ENCODE results near the gene PIK3C2A. TPM values are rescaled to one million over a fixed set of nuclear protein-coding genes. Genes with fewer than 3 reads are reported as not detected.

Gene PIK3C2A
- total RNA-seq, 2 donors from 2014 or later, result 108 to 109 TPM

DNA sequence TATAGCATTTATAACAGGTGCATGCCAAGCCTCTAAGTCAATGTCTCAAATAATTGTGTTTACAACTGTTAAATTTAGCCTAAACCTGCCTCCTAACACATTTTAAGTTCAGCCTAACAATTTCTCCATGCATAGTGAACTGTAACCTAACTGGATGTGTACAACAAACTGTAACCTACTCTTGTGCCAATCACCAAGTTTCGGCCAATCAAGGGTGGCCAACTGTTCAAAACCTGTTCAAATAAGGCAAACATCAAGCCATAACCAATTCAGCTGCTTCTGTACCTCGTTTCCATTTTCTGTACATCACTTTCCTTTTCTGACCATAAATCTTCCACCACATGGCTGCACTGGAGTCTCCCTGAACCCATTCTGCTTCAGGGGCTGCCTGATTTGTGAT lies 45.4 kb downstream of the PIK3C2A start:
- Histone ChIP-seq H3K4me1 (ENCODE audit: control insufficient read depth, insufficient read depth, low read length) (peaks cover 5% of the 10 kb centered on the region), H3K36me3 (ENCODE audit: control insufficient read depth, insufficient read depth, low read length) (peaks cover 30% of the 10 kb centered on the region), H3K4me3 (ENCODE audit: low read length) (no peak overlapping the region), H3K9ac (ENCODE audit: extremely low read depth, low read length, poor library complexity, severe bottlenecking) (no peak overlapping the region), H3K27ac (ENCODE audit: low read depth, low read length) (no peak overlapping the region), H3K9me3 (ENCODE audit: control insufficient read depth, low read length) (no peaks in the 10 kb centered on the region), H3K27me3 (ENCODE audit: control insufficient read depth, insufficient read depth, low read length, poor library complexity, severe bottlenecking) (no peaks in the 10 kb centered on the region)
- no peaks in the 10 kb centered on the region for H3K27me3 Mint-ChIP-seq (ENCODE audit: insufficient read depth)
- no peak for DNase-seq
- H3K27ac Mint-ChIP-seq, result peak overlapping the region; percentile 31
- H3K4me3 Mint-ChIP-seq, result no peak overlapping the region
- H3K9me3 Mint-ChIP-seq, result no peaks in the 10 kb centered on the region
- 95 to 100% methylated on average over 1 to 2 of the region's 2 CpGs for WGBS, 2 experiments (ENCODE audit: insufficient coverage in 1 of 2, insufficient read length in 1 of 2)
- TF ChIP-seq CTCF (conservative IDR thresholded peaks at IDR 0.05), result no peak
- H3K36me3 Mint-ChIP-seq (ENCODE audit: low read depth), result peaks cover 5% of the 10 kb centered on the region
- H3K4me1 Mint-ChIP-seq, result peaks cover 26% of the 10 kb centered on the region

GRCh38 chr11:17161515-17161914 lies 46.3 kb downstream of the PIK3C2A start:
- Mint-ChIP-seq H3K27me3 (ENCODE audit: insufficient read depth) (no peaks in the 10 kb centered on the region), H3K27ac (no peak overlapping the region), H3K4me1 (peaks cover 28% of the 10 kb centered on the region), H3K4me3 (no peak overlapping the region), H3K36me3 (ENCODE audit: low read depth) (peaks cover 5% of the 10 kb centered on the region), H3K9me3 (no peaks in the 10 kb centered on the region)
- 100% methylated on average over 1 of the region's 1 CpG for WGBS, 2 experiments (ENCODE audit: insufficient coverage in 1 of 2, insufficient read length in 1 of 2)
- Histone ChIP-seq H3K4me3 (ENCODE audit: low read length) (no peak overlapping the region), H3K9me3 (ENCODE audit: control insufficient read depth, low read length) (no peaks in the 10 kb centered on the region), H3K9ac (ENCODE audit: extremely low read depth, low read length, poor library complexity, severe bottlenecking) (no peak overlapping the region), H3K27ac (ENCODE audit: low read depth, low read length) (no peak overlapping the region), H3K27me3 (ENCODE audit: control insufficient read depth, insufficient read depth, low read length, poor library complexity, severe bottlenecking) (no peaks in the 10 kb centered on the region), H3K36me3 (ENCODE audit: control insufficient read depth, insufficient read depth, low read length) (peaks cover 32% of the 10 kb centered on the region), H3K4me1 (ENCODE audit: control insufficient read depth, insufficient read depth, low read length) (peaks cover 5% of the 10 kb centered on the region)
- TF ChIP-seq CTCF (conservative IDR thresholded peaks at IDR 0.05), result no peak
- no peak for DNase-seq

DNA sequence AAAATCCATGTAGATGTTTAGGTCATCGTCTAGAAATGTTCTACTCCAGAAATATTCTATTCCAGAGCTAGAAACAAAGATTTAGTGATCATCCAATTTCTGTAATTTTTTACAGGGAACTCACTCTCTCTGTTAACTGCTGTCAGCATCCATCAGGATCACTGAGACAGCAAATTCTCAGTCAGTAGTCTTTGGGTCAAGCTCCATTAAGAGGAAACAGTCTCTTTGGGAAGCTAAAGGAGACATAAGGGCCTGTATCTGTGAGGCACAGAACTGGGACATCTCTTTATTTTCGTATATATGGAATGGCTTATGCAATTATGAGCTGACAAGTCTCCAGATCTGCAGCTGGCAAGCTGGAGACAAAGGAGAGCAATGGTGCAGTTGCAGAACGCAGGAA lies 48.3 kb downstream of the PIK3C2A start:
- peaks cover 48% of the 10 kb centered on the region for H3K36me3 ChIP-seq (ENCODE audit: control insufficient read depth, insufficient read depth, low read length)
- no peak overlapping the region for H3K4me3 ChIP-seq (ENCODE audit: low read length)
- no peak overlapping the region for H3K27ac ChIP-seq (ENCODE audit: low read depth, low read length)
- Mint-ChIP-seq H3K4me1 (peaks cover 20% of the 10 kb centered on the region), H3K9me3 (no peaks in the 10 kb centered on the region), H3K36me3 (ENCODE audit: low read depth) (peaks cover 10% of the 10 kb centered on the region), H3K27ac (no peak overlapping the region), H3K4me3 (no peak overlapping the region), H3K27me3 (ENCODE audit: insufficient read depth) (no peaks in the 10 kb centered on the region)
- DNase-seq, result no peak
- no peak for TF ChIP-seq CTCF (conservative IDR thresholded peaks at IDR 0.05)
- H3K9ac ChIP-seq (ENCODE audit: extremely low read depth, low read length, poor library complexity, severe bottlenecking), result no peak overlapping the region
- WGBS, 2 experiments (ENCODE audit: insufficient coverage in 1 of 2, insufficient read length in 1 of 2), result 95 to 97% methylated on average over 3 of the region's 3 CpGs
- no peaks in the 10 kb centered on the region for H3K9me3 ChIP-seq (ENCODE audit: control insufficient read depth, low read length)
- no peaks in the 10 kb centered on the region for H3K27me3 ChIP-seq (ENCODE audit: control insufficient read depth, insufficient read depth, low read length, poor library complexity, severe bottlenecking)
- no peaks in the 10 kb centered on the region for H3K4me1 ChIP-seq (ENCODE audit: control insufficient read depth, insufficient read depth, low read length)

Other genes with a start within 250 kb of the PIK3C2A start
- 10 to 100 TPM; 17.5 to 21.9 TPM for gene PLEKHA7, start 193.6 kb downstream of the PIK3C2A start, total RNA-seq
- gene RPS13, start 130.3 kb downstream of the PIK3C2A start, total RNA-seq, result 1,000 to 10,000 TPM in 1 of 2 donors, 100 to 1,000 TPM in 1; 970 to 1,088 TPM
- 10 to 100 TPM; 52.4 to 64.6 TPM for gene NUCB2, start 68.8 kb upstream of the PIK3C2A start, total RNA-seq
- gene NCR3LG1, start 143.8 kb upstream of the PIK3C2A start, total RNA-seq, result under 1 TPM; 0.31 to 0.62 TPM
- 1 to 10 TPM; 2.2 to 5.3 TPM for gene KCNJ11, start 180.7 kb upstream of the PIK3C2A start, total RNA-seq

Measured in endodermal cell (in vitro differentiated cells).